ENCODE results near the gene HEATR5A. TPM values are rescaled to one million over a fixed set of nuclear protein-coding genes. Genes with fewer than 3 reads are reported as not detected.
A peak's percentile ranks its signal among the peaks of the same experiment; 100 is the strongest.
"Not testable (repeated sequence)": the region's sequence is repeated elsewhere in the genome, so short reads cannot be mapped to it uniquely, and the experiment has no call there.

The HEATR5A gene
- total RNA-seq, 2 experiments from 2014 or later = 8.5 to 9.4 TPM

GRCh38 chr14:31388687-31389413 lies 31.5 kb downstream of the HEATR5A start:
- H3K4me3 Mint-ChIP-seq = no peak overlapping the region
- H3K9me3 Mint-ChIP-seq (ENCODE audit: low read depth) = no peaks in the 10 kb centered on the region
- ATAC-seq = peak; percentile 68
- H3K27me3 Mint-ChIP-seq = no peaks in the 10 kb centered on the region
- peak; percentile 27 for DNase-seq
- peaks cover 28% of the 10 kb centered on the region for H3K4me1 Mint-ChIP-seq
- intact Hi-C loops (cut with DNase I, micrococcal nuclease) = loop anchor here (1.0 to 2.0 kb wide), 3 partner anchors 31 to 182 kb away; partner anchors contain the start of genes HEATR5A (in 2 of the 2), DTD2 (in 1 of the 2) and HECTD1 (in 1 of the 2)
- ChIA-PET POLR2A (no interaction called here), CTCF (interaction anchor here (0.7 to 1.0 kb wide), 4 partner anchors 10 to 27 kb away, joined by 3 to 4 read pairs (median 4); no protein-coding TSS in a partner anchor)
- H3K36me3 Mint-ChIP-seq (ENCODE audit: low read depth) = peaks cover 6% of the 10 kb centered on the region
- H3K27ac Mint-ChIP-seq = peak overlapping the region; percentile 75

- CTCF ChIA-PET = interaction anchor here (1.2 kb wide), 1 partner anchor 21 kb away, joined by 3 read pairs; no protein-coding TSS in a partner anchor
- Mint-ChIP-seq H3K9me3 (ENCODE audit: low read depth) (no peaks in the 10 kb centered on the region), H3K4me1 (peaks cover 28% of the 10 kb centered on the region), H3K36me3 (ENCODE audit: low read depth) (peaks cover 5% of the 10 kb centered on the region), H3K27me3 (no peaks in the 10 kb centered on the region), H3K4me3 (no peak overlapping the region), H3K27ac (no peak overlapping the region)
- DNase-seq (no peak), ATAC-seq (no peak)
- intact Hi-C loops (cut with DNase I, micrococcal nuclease) = no loop called here
- POLR2A ChIA-PET = no interaction called here
Measured at GRCh38 chr14:31387091-31387490, 33.3 kb downstream of the HEATR5A start.

- no peaks in the 10 kb centered on the region for H3K9me3 Mint-ChIP-seq (ENCODE audit: low read depth)
- no peaks in the 10 kb centered on the region for H3K27me3 Mint-ChIP-seq
- CTCF ChIA-PET = interaction anchor here (0.7 to 0.9 kb wide), 2 partner anchors 9 to 267 kb away, joined by 3 to 4 read pairs; no protein-coding TSS in a partner anchor
- peaks cover 5% of the 10 kb centered on the region for H3K36me3 Mint-ChIP-seq (ENCODE audit: low read depth)
- no peak for ATAC-seq
- peaks cover 23% of the 10 kb centered on the region for H3K4me1 Mint-ChIP-seq
- POLR2A ChIA-PET = no interaction called here
- H3K27ac Mint-ChIP-seq = no peak overlapping the region
- intact Hi-C loops (cut with DNase I, micrococcal nuclease) = no loop called here
- H3K4me3 Mint-ChIP-seq = no peak overlapping the region
- no peak for DNase-seq
Measured at GRCh38 chr14:31386271-31386670, 34.1 kb downstream of the HEATR5A start.

- H3K4me3 Mint-ChIP-seq = no peak overlapping the region
- H3K27me3 Mint-ChIP-seq = no peaks in the 10 kb centered on the region
- H3K4me1 Mint-ChIP-seq = peaks cover 6% of the 10 kb centered on the region
- peaks cover 4% of the 10 kb centered on the region for H3K36me3 Mint-ChIP-seq (ENCODE audit: low read depth)
- ChIA-PET POLR2A (no interaction called here), CTCF (interaction anchor here (1.0 kb wide), 1 partner anchor 40 kb away, joined by 3 read pairs; no protein-coding TSS in a partner anchor)
- DNase-seq (no peak), ATAC-seq (no peak)
- no peaks in the 10 kb centered on the region for H3K9me3 Mint-ChIP-seq (ENCODE audit: low read depth)
- H3K27ac Mint-ChIP-seq = no peak overlapping the region
- intact Hi-C loops (cut with DNase I, micrococcal nuclease) = no loop called here
Measured at GRCh38 chr14:31382221-31382620, 38.1 kb downstream of the HEATR5A start.

- no peaks in the 10 kb centered on the region for H3K27me3 Mint-ChIP-seq
- peaks cover 6% of the 10 kb centered on the region for H3K4me1 Mint-ChIP-seq
- no peak overlapping the region for H3K4me3 Mint-ChIP-seq
- ATAC-seq = no peak
- H3K36me3 Mint-ChIP-seq (ENCODE audit: low read depth) = peaks cover 4% of the 10 kb centered on the region
- ChIA-PET POLR2A (no interaction called here), CTCF (no interaction called here)
- H3K9me3 Mint-ChIP-seq (ENCODE audit: low read depth) = no peaks in the 10 kb centered on the region
- intact Hi-C loops (cut with DNase I, micrococcal nuclease) = no loop called here
- DNase-seq = no peak
- H3K27ac Mint-ChIP-seq = no peak overlapping the region
Measured at GRCh38 chr14:31380106-31380505, 40.2 kb downstream of the HEATR5A start.

- H3K4me3 Mint-ChIP-seq; ATAC-seq; H3K27me3 Mint-ChIP-seq; POLR2A ChIA-PET; DNase-seq; H3K4me1 Mint-ChIP-seq; H3K36me3 Mint-ChIP-seq (ENCODE audit: low read depth); H3K27ac Mint-ChIP-seq; CTCF ChIA-PET; H3K9me3 Mint-ChIP-seq (ENCODE audit: low read depth): not testable (repeated sequence)
- intact Hi-C loops (cut with DNase I, micrococcal nuclease) = loop anchor here in 1 of 2 experiments (5.0 kb wide), 1 partner anchor 68 kb away; no protein-coding TSS in a partner anchor
Measured at GRCh38 chr14:31379125-31379947, 41.0 kb downstream of the HEATR5A start.

- no peaks in the 10 kb centered on the region for H3K27me3 Mint-ChIP-seq
- ATAC-seq = no peak
- no peak for DNase-seq
- ChIA-PET CTCF (interaction anchor here (0.7 to 1.3 kb wide), 3 partner anchors 9 to 19 kb away, joined by 3 to 4 read pairs (median 3); no protein-coding TSS in a partner anchor), POLR2A (no interaction called here)
- no peak overlapping the region for H3K4me3 Mint-ChIP-seq
- intact Hi-C loops (cut with DNase I, micrococcal nuclease) = loop anchor here in 1 of 2 experiments (5.0 kb wide), 1 partner anchor 70 kb away; no protein-coding TSS in a partner anchor
- peaks cover 6% of the 10 kb centered on the region for H3K4me1 Mint-ChIP-seq
- no peaks in the 10 kb centered on the region for H3K9me3 Mint-ChIP-seq (ENCODE audit: low read depth)
- peaks cover 6% of the 10 kb centered on the region for H3K36me3 Mint-ChIP-seq (ENCODE audit: low read depth)
- no peak overlapping the region for H3K27ac Mint-ChIP-seq
Measured at GRCh38 chr14:31377433-31377832, 42.9 kb downstream of the HEATR5A start.

GRCh38 chr14:31371646-31372045 lies 48.7 kb downstream of the HEATR5A start:
- intact Hi-C loops (cut with DNase I, micrococcal nuclease) = no loop called here
- ChIA-PET POLR2A (interaction anchor here (0.6 kb wide), 1 partner anchor 163 kb away, joined by 7 read pairs; no protein-coding TSS in a partner anchor), CTCF (interaction anchor here (0.7 kb wide), 1 partner anchor 85 kb away, joined by 3 read pairs; no protein-coding TSS in a partner anchor)
- Mint-ChIP-seq H3K36me3 (ENCODE audit: low read depth) (peaks cover 2% of the 10 kb centered on the region), H3K4me3 (no peak overlapping the region), H3K27me3 (no peaks in the 10 kb centered on the region), H3K27ac (no peak overlapping the region), H3K9me3 (ENCODE audit: low read depth) (no peaks in the 10 kb centered on the region), H3K4me1 (peaks cover 9% of the 10 kb centered on the region)
- ATAC-seq (no peak), DNase-seq (no peak)

- ATAC-seq (no peak), DNase-seq (no peak)
- no peaks in the 10 kb centered on the region for H3K9me3 Mint-ChIP-seq (ENCODE audit: low read depth)
- H3K4me3 Mint-ChIP-seq = no peak overlapping the region
- ChIA-PET POLR2A (interaction anchor here (0.6 kb wide), 1 partner anchor 20 kb away, joined by 7 read pairs; no protein-coding TSS in a partner anchor), CTCF (interaction anchor here (0.7 to 1.2 kb wide), 3 partner anchors 13 to 170 kb away, joined by 3 to 4 read pairs (median 4); no protein-coding TSS in a partner anchor)
- intact Hi-C loops (cut with DNase I, micrococcal nuclease) = no loop called here
- no peak overlapping the region for H3K27ac Mint-ChIP-seq
- H3K27me3 Mint-ChIP-seq = no peaks in the 10 kb centered on the region
- H3K4me1 Mint-ChIP-seq = no peaks in the 10 kb centered on the region
- H3K36me3 Mint-ChIP-seq (ENCODE audit: low read depth) = peaks cover 2% of the 10 kb centered on the region
Measured at GRCh38 chr14:31363331-31364073, 56.8 kb downstream of the HEATR5A start.

- Mint-ChIP-seq H3K9me3 (ENCODE audit: low read depth) (no peaks in the 10 kb centered on the region), H3K27me3 (no peaks in the 10 kb centered on the region), H3K4me1 (no peaks in the 10 kb centered on the region), H3K36me3 (ENCODE audit: low read depth) (peaks cover 2% of the 10 kb centered on the region), H3K4me3 (no peak overlapping the region), H3K27ac (no peak overlapping the region)
- intact Hi-C loops (cut with DNase I, micrococcal nuclease) = no loop called here
- ATAC-seq = no peak
- ChIA-PET CTCF (interaction anchor here (0.6 to 1.2 kb wide), 4 partner anchors 12 to 415 kb away, joined by 3 to 4 read pairs (median 3); no protein-coding TSS in a partner anchor), POLR2A (no interaction called here)
- DNase-seq = no peak
Measured at GRCh38 chr14:31362746-31363145, 57.6 kb downstream of the HEATR5A start.

- POLR2A ChIA-PET; H3K36me3 Mint-ChIP-seq (ENCODE audit: low read depth); H3K9me3 Mint-ChIP-seq (ENCODE audit: low read depth): not testable (repeated sequence)
Measured at GRCh38 chr14:31361761-31362160, 58.6 kb downstream of the HEATR5A start.

More at GRCh38 chr14:31361761-31362160, 58.6 kb downstream of the HEATR5A start:
- H3K4me1 Mint-ChIP-seq; H3K27me3 Mint-ChIP-seq; ATAC-seq; CTCF ChIA-PET; intact Hi-C loops (cut with DNase I, micrococcal nuclease); DNase-seq; H3K4me3 Mint-ChIP-seq; H3K27ac Mint-ChIP-seq: not testable (repeated sequence)
